ENCODE data around the gene NLGN4X.
"Not testable (repeated sequence)": the region's sequence is repeated elsewhere in the genome, so short reads cannot be mapped to it uniquely, and the experiment has no call there.

The NLGN4X gene

GRCh38 chrX:5915783-5916182 lies 312.9 kb downstream of the NLGN4X start:
- Histone ChIP-seq H4K20me1 (ENCODE audit: insufficient read depth, low read length) (no peaks in the 10 kb centered on the region), H3K27me3 (replicated peaks; ENCODE audit: insufficient read depth, low read length) (no peaks in the 10 kb centered on the region), H3K4me1 (ENCODE audit: low read length) (no peaks in the 10 kb centered on the region), H3K79me2 (ENCODE audit: low read length) (no peaks in the 10 kb centered on the region), H3K36me3 (replicated peaks; ENCODE audit: insufficient read depth, low read length) (no peaks in the 10 kb centered on the region), H3K4me2 (ENCODE audit: low read depth, low read length) (no peak overlapping the region), H3K9ac (ENCODE audit: low read length) (no peak overlapping the region), H3K9me2 (replicated peaks; ENCODE audit: insufficient read depth, low read length) (no peaks in the 10 kb centered on the region), H3K4me3 (ENCODE audit: low read length) (no peak overlapping the region), H3K27ac (ENCODE audit: low read length) (no peak overlapping the region), H2AFZ (ENCODE audit: low read length) (no peak overlapping the region), H3K9me3 (replicated peaks; ENCODE audit: insufficient read depth, low read length) (no peaks in the 10 kb centered on the region), H3F3A (ENCODE audit: insufficient read depth, low read length) (no peaks in the 10 kb centered on the region)
- DNase-seq: no peak
- TF ChIP-seq, protein P1, sequence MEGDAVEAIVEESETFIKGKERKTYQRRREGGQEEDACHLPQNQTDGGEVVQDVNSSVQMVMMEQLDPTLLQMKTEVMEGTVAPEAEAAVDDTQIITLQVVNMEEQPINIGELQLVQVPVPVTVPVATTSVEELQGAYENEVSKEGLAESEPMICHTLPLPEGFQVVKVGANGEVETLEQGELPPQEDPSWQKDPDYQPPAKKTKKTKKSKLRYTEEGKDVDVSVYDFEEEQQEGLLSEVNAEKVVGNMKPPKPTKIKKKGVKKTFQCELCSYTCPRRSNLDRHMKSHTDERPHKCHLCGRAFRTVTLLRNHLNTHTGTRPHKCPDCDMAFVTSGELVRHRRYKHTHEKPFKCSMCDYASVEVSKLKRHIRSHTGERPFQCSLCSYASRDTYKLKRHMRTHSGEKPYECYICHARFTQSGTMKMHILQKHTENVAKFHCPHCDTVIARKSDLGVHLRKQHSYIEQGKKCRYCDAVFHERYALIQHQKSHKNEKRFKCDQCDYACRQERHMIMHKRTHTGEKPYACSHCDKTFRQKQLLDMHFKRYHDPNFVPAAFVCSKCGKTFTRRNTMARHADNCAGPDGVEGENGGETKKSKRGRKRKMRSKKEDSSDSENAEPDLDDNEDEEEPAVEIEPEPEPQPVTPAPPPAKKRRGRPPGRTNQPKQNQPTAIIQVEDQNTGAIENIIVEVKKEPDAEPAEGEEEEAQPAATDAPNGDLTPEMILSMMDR (IDR thresholded peaks at IDR 0.05; ENCODE audit: low read length): no peak
- no peak for TF ChIP-seq EZH2phosphoT487 (IDR thresholded peaks at IDR 0.05; ENCODE audit: low read length)
- no peak for TF ChIP-seq EZH2 (optimal IDR thresholded peaks at IDR 0.05; ENCODE audit: low read depth, low read length)

DNA sequence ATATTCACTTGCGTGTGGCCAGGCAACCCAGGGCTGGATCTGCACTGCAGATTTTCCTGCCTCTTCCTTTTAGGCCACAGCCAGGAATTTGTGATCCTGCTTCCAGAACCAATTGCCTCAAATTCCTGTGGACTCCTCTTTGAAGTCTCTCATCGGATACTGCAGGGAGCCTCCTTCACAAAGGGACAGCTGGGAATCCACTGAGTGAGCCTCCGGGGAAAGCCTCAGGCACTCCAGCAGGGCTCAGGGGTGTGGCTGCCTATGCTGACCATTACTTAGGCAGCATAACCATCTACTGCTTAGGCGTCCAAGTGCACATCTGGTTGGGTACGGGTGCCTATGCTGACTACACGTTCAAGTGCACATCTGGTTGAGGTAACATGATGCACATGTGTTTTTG lies 321.5 kb downstream of the NLGN4X start:
- H3K9me2 ChIP-seq (replicated peaks; ENCODE audit: insufficient read depth, low read length): no peaks in the 10 kb centered on the region
- H3K27me3 ChIP-seq (replicated peaks; ENCODE audit: insufficient read depth, low read length): no peaks in the 10 kb centered on the region
- TF ChIP-seq, protein P1 (IDR thresholded peaks at IDR 0.05; ENCODE audit: low read length): no peak
- no peak for TF ChIP-seq EZH2 (optimal IDR thresholded peaks at IDR 0.05; ENCODE audit: low read depth, low read length)
- no peak overlapping the region for H2AFZ ChIP-seq (ENCODE audit: low read length)
- no peak overlapping the region for H3K27ac ChIP-seq (ENCODE audit: low read length)
- H3F3A ChIP-seq (ENCODE audit: insufficient read depth, low read length): no peaks in the 10 kb centered on the region
- H4K20me1 ChIP-seq (ENCODE audit: insufficient read depth, low read length): no peaks in the 10 kb centered on the region
- H3K4me2 ChIP-seq (ENCODE audit: low read depth, low read length): no peak overlapping the region
- H3K9ac ChIP-seq (ENCODE audit: low read length): no peak overlapping the region
- no peaks in the 10 kb centered on the region for H3K36me3 ChIP-seq (replicated peaks; ENCODE audit: insufficient read depth, low read length)
- H3K4me1 ChIP-seq (ENCODE audit: low read length): no peaks in the 10 kb centered on the region
- DNase-seq: no peak
- no peaks in the 10 kb centered on the region for H3K79me2 ChIP-seq (ENCODE audit: low read length)
- no peaks in the 10 kb centered on the region for H3K9me3 ChIP-seq (replicated peaks; ENCODE audit: insufficient read depth, low read length)
- no peak overlapping the region for H3K4me3 ChIP-seq (ENCODE audit: low read length)

GRCh38 chrX:5903586-5904190 lies 325.0 kb downstream of the NLGN4X start:
- not testable (repeated sequence) for H3K4me1 ChIP-seq (ENCODE audit: low read length); H3K4me2 ChIP-seq (ENCODE audit: low read depth, low read length); H3K79me2 ChIP-seq (ENCODE audit: low read length); H3K27me3 ChIP-seq (replicated peaks; ENCODE audit: insufficient read depth, low read length); H3F3A ChIP-seq (ENCODE audit: insufficient read depth, low read length); H3K9me2 ChIP-seq (replicated peaks; ENCODE audit: insufficient read depth, low read length); H4K20me1 ChIP-seq (ENCODE audit: insufficient read depth, low read length); H2AFZ ChIP-seq (ENCODE audit: low read length); H3K27ac ChIP-seq (ENCODE audit: low read length); DNase-seq; H3K9me3 ChIP-seq (replicated peaks; ENCODE audit: insufficient read depth, low read length); H3K4me3 ChIP-seq (ENCODE audit: low read length); H3K36me3 ChIP-seq (replicated peaks; ENCODE audit: insufficient read depth, low read length); H3K9ac ChIP-seq (ENCODE audit: low read length)

- no peaks in the 10 kb centered on the region for H3K36me3 ChIP-seq (replicated peaks; ENCODE audit: insufficient read depth, low read length)
- no peaks in the 10 kb centered on the region for H3K9me3 ChIP-seq (replicated peaks; ENCODE audit: insufficient read depth, low read length)
- no peaks in the 10 kb centered on the region for H3K9me2 ChIP-seq (replicated peaks; ENCODE audit: insufficient read depth, low read length)
- no peak overlapping the region for H3K4me2 ChIP-seq (ENCODE audit: low read depth, low read length)
- H3F3A ChIP-seq (ENCODE audit: insufficient read depth, low read length): no peaks in the 10 kb centered on the region
- no peaks in the 10 kb centered on the region for H3K4me1 ChIP-seq (ENCODE audit: low read length)
- H3K4me3 ChIP-seq (ENCODE audit: low read length): no peak overlapping the region
- no peak overlapping the region for H3K9ac ChIP-seq (ENCODE audit: low read length)
- TF ChIP-seq EZH2 (optimal IDR thresholded peaks at IDR 0.05; ENCODE audit: low read depth, low read length) (no peak), EZH2phosphoT487 (IDR thresholded peaks at IDR 0.05; ENCODE audit: low read length) (no peak)
- TF ChIP-seq, protein P1 (IDR thresholded peaks at IDR 0.05; ENCODE audit: low read length): no peak
- H4K20me1 ChIP-seq (ENCODE audit: insufficient read depth, low read length): no peaks in the 10 kb centered on the region
- no peaks in the 10 kb centered on the region for H3K79me2 ChIP-seq (ENCODE audit: low read length)
- H3K27ac ChIP-seq (ENCODE audit: low read length): no peak overlapping the region
- DNase-seq: no peak
- no peaks in the 10 kb centered on the region for H3K27me3 ChIP-seq (replicated peaks; ENCODE audit: insufficient read depth, low read length)
- no peak overlapping the region for H2AFZ ChIP-seq (ENCODE audit: low read length)
These were observed 330.2 kb downstream of the NLGN4X start for GRCh38 chrX:5898463-5898862.
